Measurements from ENCODE around the gene ZC3HAV1L.

The ZC3HAV1L gene

DNA sequence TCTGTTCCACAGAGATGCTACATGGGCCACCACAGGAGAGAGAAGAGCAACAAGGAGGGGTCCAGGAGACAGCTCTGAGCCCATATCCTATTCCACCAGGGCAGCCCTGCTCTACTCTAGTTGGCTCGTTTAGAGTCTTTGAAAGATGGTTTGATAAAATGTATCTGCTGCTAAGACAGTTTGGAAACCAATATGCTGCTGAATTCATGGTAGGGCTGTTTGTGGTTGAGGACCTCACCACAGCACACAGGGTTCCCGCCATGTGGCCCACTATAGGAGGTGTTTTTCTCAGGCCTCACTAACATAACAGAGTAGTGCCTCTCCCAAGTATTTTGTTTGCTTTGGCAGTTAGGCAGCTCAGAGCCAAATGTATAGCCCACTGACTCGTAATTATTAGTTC is 35.8 kb upstream of the ZC3HAV1L start:
- ATAC-seq (ENCODE audit: insufficient read depth, low read depth) (peak; percentile 88), DNase-seq (peak; percentile 84)
- Histone ChIP-seq H3K79me2 (ENCODE audit: insufficient read depth, low read length) (peaks cover 72% of the 10 kb centered on the region), H3K9me3 (ENCODE audit: insufficient read depth, low read length, severe bottlenecking) (no peaks in the 10 kb centered on the region), H3K4me2 (ENCODE audit: insufficient read depth, low read length) (no peak overlapping the region), H3K27me3 (ENCODE audit: insufficient read depth, low read length, poor library complexity) (no peaks in the 10 kb centered on the region), H3K36me3 (ENCODE audit: insufficient read depth, low read length) (peaks cover 94% of the 10 kb centered on the region), H3K4me3 (ENCODE audit: low read depth in 1 of 2, low read length in 2 of 2) (no peak overlapping the region), H4K20me1 (ENCODE audit: insufficient read depth, low read length) (peaks cover 39% of the 10 kb centered on the region), H3K4me1 (ENCODE audit: insufficient read depth, low read length) (peaks cover 47% of the 10 kb centered on the region), H3K27ac (ENCODE audit: low read length) (peak overlapping the region; percentile 85), H2AFZ (ENCODE audit: low read depth, low read length) (no peak overlapping the region), H3K9ac (ENCODE audit: low read depth, low read length) (peak overlapping the region; percentile 38; the same call in 1 of the 2 replicates)
- no peak for TF ChIP-seq EZH2 (IDR thresholded peaks at IDR 0.05; ENCODE audit: borderline replicate concordance, low read depth, low read length, severe bottlenecking)
- TF ChIP-seq, protein P1, sequence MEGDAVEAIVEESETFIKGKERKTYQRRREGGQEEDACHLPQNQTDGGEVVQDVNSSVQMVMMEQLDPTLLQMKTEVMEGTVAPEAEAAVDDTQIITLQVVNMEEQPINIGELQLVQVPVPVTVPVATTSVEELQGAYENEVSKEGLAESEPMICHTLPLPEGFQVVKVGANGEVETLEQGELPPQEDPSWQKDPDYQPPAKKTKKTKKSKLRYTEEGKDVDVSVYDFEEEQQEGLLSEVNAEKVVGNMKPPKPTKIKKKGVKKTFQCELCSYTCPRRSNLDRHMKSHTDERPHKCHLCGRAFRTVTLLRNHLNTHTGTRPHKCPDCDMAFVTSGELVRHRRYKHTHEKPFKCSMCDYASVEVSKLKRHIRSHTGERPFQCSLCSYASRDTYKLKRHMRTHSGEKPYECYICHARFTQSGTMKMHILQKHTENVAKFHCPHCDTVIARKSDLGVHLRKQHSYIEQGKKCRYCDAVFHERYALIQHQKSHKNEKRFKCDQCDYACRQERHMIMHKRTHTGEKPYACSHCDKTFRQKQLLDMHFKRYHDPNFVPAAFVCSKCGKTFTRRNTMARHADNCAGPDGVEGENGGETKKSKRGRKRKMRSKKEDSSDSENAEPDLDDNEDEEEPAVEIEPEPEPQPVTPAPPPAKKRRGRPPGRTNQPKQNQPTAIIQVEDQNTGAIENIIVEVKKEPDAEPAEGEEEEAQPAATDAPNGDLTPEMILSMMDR (IDR thresholded peaks at IDR 0.05; ENCODE audit: borderline replicate concordance, extremely low read depth, low read length, poor library complexity, severe bottlenecking): no peak

GRCh38 chr7:139068544-139069399 is 32.9 kb upstream of the ZC3HAV1L start:
- Histone ChIP-seq H3K27ac (ENCODE audit: low read length) (peak overlapping the region; percentile 9; the same call in 1 of the 2 replicates), H3K9ac (ENCODE audit: low read depth, low read length) (no peak overlapping the region), H2AFZ (ENCODE audit: low read depth, low read length) (no peak overlapping the region), H3K79me2 (ENCODE audit: insufficient read depth, low read length) (peaks cover 83% of the 10 kb centered on the region), H4K20me1 (ENCODE audit: insufficient read depth, low read length) (peaks cover 41% of the 10 kb centered on the region), H3K4me1 (ENCODE audit: insufficient read depth, low read length) (peaks cover 29% of the 10 kb centered on the region), H3K36me3 (ENCODE audit: insufficient read depth, low read length) (peaks cover 96% of the 10 kb centered on the region), H3K4me3 (ENCODE audit: low read depth in 1 of 2, low read length in 2 of 2) (no peak overlapping the region), H3K27me3 (ENCODE audit: insufficient read depth, low read length, poor library complexity) (no peaks in the 10 kb centered on the region), H3K4me2 (ENCODE audit: insufficient read depth, low read length) (no peak overlapping the region), H3K9me3 (ENCODE audit: insufficient read depth, low read length, severe bottlenecking) (no peaks in the 10 kb centered on the region)
- DNase-seq (no peak), ATAC-seq (ENCODE audit: insufficient read depth, low read depth) (no peak)
- TF ChIP-seq EZH2 (IDR thresholded peaks at IDR 0.05; ENCODE audit: borderline replicate concordance, low read depth, low read length, severe bottlenecking): no peak
- TF ChIP-seq, protein P1 (IDR thresholded peaks at IDR 0.05; ENCODE audit: borderline replicate concordance, extremely low read depth, low read length, poor library complexity, severe bottlenecking): no peak

GRCh38 chr7:139066315-139066714 is 30.5 kb upstream of the ZC3HAV1L start:
- H3K9me3 ChIP-seq (ENCODE audit: insufficient read depth, low read length, severe bottlenecking): no peaks in the 10 kb centered on the region
- peaks cover 4% of the 10 kb centered on the region; the same call in 1 of the 2 replicates for H3K4me1 ChIP-seq (ENCODE audit: insufficient read depth, low read length)
- H3K9ac ChIP-seq (ENCODE audit: low read depth, low read length): no peak overlapping the region
- no peak overlapping the region for H3K4me3 ChIP-seq (ENCODE audit: low read depth in 1 of 2, low read length in 2 of 2)
- H3K27ac ChIP-seq (ENCODE audit: low read length): no peak overlapping the region
- H3K79me2 ChIP-seq (ENCODE audit: insufficient read depth, low read length): peaks cover 80% of the 10 kb centered on the region
- H3K4me2 ChIP-seq (ENCODE audit: insufficient read depth, low read length): no peak overlapping the region
- H3K36me3 ChIP-seq (ENCODE audit: insufficient read depth, low read length): peaks cover 93% of the 10 kb centered on the region
- no peak for TF ChIP-seq EZH2 (IDR thresholded peaks at IDR 0.05; ENCODE audit: borderline replicate concordance, low read depth, low read length, severe bottlenecking)
- TF ChIP-seq, protein P1 (IDR thresholded peaks at IDR 0.05; ENCODE audit: borderline replicate concordance, extremely low read depth, low read length, poor library complexity, severe bottlenecking): no peak
- ATAC-seq (ENCODE audit: insufficient read depth, low read depth) (no peak), DNase-seq (no peak)
- H4K20me1 ChIP-seq (ENCODE audit: insufficient read depth, low read length): peaks cover 41% of the 10 kb centered on the region
- H3K27me3 ChIP-seq (ENCODE audit: insufficient read depth, low read length, poor library complexity): no peaks in the 10 kb centered on the region
- no peak overlapping the region for H2AFZ ChIP-seq (ENCODE audit: low read depth, low read length)
